Mammary epithelial cell (primary cell): ENCODE measurements around the gene SPEM2.

ENCODE experiments used
- EZH2 ChIP-seq: IDR thresholded peaks from 2 replicates; pipeline ENCODE4 v1.6.1; 2012; ENCODE audit warnings: low read length, inconsistent platforms, borderline replicate concordance
- TF ChIP-seq, protein P1 (sequence below), 2 donors: IDR thresholded peaks in 1 of 2; conservative IDR thresholded peaks in 1 of 2; 2 replicates each; pipeline ENCODE4 v1.5.1; 2011 to 2012; ENCODE audit warnings: inconsistent platforms in 2 of 2, low read length in 2 of 2, mild to moderate bottlenecking in 2 of 2, control low read depth in 1 of 2, low read depth in 1 of 2; ENCODE audit not compliant: insufficient read depth in 1 of 2; ENCODE audit errors: extremely low read depth in 1 of 2

DNA sequence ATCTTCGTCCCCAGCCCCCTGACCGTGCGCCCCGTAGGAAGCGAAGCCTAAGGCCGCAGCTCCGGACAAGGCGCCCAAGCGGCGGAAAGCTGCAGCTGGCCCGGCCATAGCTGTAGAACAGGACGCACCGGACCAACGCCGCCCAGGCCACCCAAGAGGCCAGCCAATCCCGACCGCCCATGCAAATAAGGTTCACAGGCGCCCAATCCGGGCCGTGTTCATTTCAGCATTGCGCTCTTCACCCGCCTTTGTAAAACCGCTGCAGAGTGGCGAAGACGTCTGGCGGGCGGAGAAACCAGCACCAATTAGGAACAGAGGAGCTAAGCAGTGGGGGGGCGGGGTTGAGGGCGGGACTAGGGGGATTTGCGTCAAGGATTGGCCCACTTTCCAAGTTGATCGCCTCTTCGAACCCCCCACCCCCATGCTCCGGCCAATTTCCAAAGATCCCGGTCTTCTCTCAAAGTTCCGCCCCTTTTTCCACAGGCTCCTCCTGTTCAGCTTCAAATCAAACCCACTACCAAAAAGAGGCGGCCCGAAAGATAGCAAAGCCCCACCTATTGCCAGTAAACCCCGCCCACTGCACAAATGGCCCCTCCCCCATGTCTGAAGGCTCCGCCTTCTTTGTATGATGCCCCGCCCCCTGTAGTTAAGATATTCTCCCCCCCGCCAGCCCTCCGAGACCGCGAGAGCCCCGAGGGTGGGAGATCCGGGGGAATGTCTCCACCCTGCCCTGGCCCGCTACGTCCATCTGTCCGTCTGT, 21.3 kb upstream of the SPEM2 start, which contains the start of gene TMEM256:
- TF ChIP-seq, protein P1, sequence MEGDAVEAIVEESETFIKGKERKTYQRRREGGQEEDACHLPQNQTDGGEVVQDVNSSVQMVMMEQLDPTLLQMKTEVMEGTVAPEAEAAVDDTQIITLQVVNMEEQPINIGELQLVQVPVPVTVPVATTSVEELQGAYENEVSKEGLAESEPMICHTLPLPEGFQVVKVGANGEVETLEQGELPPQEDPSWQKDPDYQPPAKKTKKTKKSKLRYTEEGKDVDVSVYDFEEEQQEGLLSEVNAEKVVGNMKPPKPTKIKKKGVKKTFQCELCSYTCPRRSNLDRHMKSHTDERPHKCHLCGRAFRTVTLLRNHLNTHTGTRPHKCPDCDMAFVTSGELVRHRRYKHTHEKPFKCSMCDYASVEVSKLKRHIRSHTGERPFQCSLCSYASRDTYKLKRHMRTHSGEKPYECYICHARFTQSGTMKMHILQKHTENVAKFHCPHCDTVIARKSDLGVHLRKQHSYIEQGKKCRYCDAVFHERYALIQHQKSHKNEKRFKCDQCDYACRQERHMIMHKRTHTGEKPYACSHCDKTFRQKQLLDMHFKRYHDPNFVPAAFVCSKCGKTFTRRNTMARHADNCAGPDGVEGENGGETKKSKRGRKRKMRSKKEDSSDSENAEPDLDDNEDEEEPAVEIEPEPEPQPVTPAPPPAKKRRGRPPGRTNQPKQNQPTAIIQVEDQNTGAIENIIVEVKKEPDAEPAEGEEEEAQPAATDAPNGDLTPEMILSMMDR (conservative IDR thresholded peaks at IDR 0.05 in 1 of 2, IDR thresholded peaks at IDR 0.05 in 1 of 2; ENCODE audit: extremely low read depth in 1 of 2, insufficient read depth in 1 of 2, low read depth in 1 of 2, low read length in 2 of 2) = no peak
- no peak for TF ChIP-seq EZH2
